HG02642 (cell line): ENCODE results near the gene RASGEF1C.

Experiments
- ATAC-seq: cut with Tn5 transposase; IDR thresholded peaks from one replicate; pipeline ENCODE4 v1.9.1; 2021; ENCODE audit warnings: mild to moderate bottlenecking; ENCODE audit not compliant: unreplicated experiment, poor library complexity

RASGEF1C gene

GRCh38 chr5:180209137-180209581 lies at the start of gene RASGEF1C:
TSS of gene RASGEF1C (minus strand) at chr5:180209211. CDS start at chr5:180138052, 71,159 bp downstream.
- ATAC-seq: peak; percentile 76

GRCh38 chr5:180253036-180253824 lies 44.2 kb upstream of the RASGEF1C start:
- no peak for ATAC-seq

GRCh38 chr5:180251887-180252286 lies 42.9 kb upstream of the RASGEF1C start:
- ATAC-seq: no peak

DNA sequence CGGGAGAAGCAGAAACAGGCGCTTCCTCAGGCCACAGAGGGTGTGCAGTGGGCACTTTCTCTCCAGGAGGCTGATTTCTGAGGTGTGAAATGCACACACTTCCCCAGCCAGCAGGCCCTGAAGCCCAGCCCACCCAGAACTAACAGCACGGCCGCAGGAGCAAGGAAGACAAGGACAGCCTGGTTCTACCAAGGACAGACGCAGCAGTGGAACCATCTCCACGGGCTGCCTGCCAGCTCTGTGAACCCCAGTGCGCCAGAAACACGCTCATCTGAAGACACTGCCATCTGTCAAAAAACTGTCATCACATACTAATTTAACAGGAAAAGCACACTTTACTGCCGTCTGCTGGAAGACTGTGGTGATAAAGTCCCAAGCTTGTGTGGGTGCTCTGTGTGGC lies 42.1 kb upstream of the RASGEF1C start:
- no peak for ATAC-seq

DNA sequence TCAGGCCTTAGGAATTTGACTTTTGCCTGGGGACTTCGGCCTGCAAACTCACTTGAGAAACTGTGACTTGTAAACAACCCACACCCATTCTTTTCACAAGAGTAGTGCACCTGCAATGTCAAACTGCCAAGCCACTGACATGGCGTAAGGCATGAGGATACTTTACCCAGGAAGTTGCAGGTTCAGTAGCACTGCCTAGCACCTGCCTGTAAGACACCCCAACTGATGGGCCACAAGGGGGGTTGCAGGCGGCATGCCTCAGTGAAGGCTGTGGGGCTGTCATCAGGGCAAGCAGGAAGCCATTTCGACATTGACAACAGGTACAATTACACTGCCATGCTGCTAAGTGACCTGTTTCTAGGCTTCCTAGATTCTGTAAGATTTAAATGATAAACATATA lies 41.3 kb upstream of the RASGEF1C start:
- ATAC-seq: no peak

GRCh38 chr5:180241600-180241999 lies 32.6 kb upstream of the RASGEF1C start:
- no peak for ATAC-seq

- no peak for ATAC-seq
These were observed 29.6 kb upstream of the RASGEF1C start for GRCh38 chr5:180238631-180239030.

DNA sequence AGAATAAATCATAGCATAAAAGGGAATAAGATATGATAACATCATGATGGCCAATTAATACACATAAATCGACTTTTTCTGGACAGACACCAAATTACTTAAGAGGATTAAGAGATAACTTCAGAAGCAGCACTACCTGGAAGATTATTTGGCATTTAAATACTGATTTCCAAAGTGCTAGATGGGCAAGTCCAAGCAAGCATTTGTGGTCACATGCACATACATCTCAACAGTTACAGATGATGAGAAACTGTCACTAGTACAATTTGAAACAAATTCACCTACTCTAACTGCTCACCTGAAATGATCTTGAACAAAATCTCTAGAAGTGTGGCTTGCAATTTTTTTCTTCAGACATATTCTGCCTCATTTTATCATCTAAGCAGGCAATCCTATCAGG lies 26.8 kb upstream of the RASGEF1C start:
- ATAC-seq: no peak

DNA sequence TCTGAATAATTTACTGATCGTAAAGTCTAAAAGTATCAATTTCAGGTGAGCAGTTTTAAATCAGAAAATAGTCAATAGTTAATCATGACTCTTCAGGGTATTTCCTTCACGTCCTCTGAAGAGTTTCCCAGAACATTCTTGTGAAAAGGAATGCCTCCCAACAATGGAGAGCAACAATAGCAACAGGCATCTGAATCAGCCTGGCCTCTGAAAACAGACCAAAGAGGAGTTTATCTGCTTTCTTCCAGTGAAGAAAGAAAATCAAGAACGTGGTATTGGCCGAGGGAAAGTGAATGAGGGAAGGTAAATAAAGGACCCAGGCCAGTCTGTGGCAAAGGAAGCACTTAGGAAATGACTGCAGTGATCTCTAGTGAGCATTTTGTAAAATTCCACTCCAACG lies 26.1 kb upstream of the RASGEF1C start:
- ATAC-seq: no peak

- no peak for ATAC-seq
These were observed 25.3 kb upstream of the RASGEF1C start for GRCh38 chr5:180234271-180234670.

- ATAC-seq: no peak
These were observed 24.7 kb upstream of the RASGEF1C start for GRCh38 chr5:180233729-180234128.

- ATAC-seq: no peak
These were observed 21.0 kb upstream of the RASGEF1C start for GRCh38 chr5:180230017-180230416.

DNA sequence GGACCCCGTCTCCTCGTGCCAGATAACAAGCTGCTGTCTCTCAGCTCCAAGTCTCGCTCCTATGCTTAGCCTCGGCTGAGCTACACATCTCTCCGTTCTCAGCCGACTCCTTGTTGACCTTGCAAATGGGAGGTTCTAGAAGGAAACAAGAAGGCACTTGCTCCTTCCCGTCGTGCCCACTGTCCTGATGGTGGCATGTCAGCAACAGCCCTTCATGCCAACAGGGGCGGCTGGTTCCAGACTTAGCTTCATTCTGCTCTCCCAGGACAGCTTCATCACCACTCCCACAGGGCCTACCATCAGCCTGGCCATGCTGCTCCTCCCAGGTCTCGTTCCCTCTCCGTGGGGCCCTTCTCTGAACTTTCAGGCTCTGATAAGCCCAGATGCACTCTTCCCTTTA lies 13.0 kb upstream of the RASGEF1C start:
- no peak for ATAC-seq

DNA sequence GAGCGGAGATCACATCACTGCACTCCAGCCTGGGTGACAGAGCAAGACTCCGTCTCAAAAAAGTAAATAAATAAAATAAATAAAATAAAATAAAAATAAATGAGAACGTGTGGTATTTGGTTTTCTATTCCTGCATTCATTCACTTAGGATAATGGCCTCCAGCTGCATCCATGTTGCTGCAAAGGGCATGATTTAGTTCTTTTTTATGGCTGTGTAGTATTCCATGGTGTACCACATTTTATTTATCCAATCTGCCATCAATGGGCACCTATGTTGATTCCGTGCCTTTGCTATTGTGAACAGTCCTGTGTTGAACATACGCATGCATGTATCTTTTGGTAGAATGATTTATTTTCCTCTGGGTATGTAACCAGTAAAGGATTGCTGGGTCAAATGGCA lies 8.8 kb upstream of the RASGEF1C start:
- ATAC-seq: no peak

DNA sequence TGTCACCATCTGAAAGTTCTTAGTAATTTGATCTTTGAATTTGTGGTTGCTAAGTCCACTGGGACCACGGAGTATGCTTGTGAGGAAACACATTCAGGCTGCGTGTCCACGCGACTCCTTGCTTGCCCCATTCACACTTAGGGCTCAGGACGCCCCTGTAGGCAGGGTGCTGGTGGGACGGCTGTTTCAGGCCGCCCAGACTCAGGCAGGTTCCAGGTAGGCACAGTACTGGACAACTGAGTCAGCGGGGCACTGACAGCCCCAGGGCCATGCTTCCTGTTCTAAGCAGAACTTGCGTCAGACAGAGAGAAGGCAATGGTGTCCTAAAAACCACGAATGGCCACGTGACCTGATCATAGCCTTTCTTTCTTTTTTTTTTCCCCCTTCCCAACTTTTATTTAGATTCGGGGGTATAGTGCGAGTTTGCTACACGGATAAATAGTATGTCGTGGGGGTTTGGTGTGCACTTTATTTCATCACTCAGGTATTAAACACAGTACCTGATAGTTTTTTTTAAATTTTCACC lies 7.7 kb upstream of the RASGEF1C start:
- no peak for ATAC-seq

DNA sequence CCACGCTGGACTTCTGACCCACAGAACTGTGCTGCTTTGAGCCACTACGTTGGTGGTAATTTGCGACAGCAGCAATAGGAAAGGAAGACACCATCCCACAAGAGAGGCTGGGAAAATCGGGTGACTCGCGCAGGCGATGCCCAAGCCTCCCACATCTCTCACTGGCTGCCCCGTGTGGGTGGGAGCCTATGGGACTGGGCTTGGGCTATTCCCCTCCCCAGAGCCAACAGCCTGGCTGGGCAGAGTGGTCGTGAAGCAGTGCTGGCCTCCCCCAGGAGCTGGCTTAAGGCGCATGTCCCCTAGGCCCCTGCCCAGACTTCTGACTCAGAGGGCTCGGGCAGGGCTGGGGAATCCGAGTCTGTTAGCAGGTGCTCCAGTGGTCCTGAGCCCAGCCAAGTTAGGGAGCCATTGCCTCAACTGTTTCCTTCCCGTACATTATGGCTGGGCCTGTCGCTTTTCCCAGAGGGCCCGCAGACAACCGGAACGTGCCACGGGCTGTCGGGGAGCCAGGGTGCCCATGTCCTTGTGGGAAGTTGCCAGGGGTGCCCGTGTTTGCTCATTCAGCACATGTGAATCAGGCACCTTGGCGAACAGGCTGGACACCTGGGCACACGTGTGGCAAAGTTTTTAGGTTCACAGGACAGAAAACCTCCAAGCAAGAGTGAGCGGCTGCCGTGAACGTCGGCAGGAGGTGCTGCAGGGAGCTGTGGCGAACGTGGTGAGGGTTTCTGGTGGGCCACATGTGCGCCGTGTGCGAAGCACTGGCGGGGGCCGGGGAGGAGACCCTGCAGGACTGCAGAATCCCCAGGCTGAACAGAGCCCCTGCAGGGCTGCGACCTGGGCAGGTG lies 7.0 kb upstream of the RASGEF1C start:
- ATAC-seq: no peak

DNA sequence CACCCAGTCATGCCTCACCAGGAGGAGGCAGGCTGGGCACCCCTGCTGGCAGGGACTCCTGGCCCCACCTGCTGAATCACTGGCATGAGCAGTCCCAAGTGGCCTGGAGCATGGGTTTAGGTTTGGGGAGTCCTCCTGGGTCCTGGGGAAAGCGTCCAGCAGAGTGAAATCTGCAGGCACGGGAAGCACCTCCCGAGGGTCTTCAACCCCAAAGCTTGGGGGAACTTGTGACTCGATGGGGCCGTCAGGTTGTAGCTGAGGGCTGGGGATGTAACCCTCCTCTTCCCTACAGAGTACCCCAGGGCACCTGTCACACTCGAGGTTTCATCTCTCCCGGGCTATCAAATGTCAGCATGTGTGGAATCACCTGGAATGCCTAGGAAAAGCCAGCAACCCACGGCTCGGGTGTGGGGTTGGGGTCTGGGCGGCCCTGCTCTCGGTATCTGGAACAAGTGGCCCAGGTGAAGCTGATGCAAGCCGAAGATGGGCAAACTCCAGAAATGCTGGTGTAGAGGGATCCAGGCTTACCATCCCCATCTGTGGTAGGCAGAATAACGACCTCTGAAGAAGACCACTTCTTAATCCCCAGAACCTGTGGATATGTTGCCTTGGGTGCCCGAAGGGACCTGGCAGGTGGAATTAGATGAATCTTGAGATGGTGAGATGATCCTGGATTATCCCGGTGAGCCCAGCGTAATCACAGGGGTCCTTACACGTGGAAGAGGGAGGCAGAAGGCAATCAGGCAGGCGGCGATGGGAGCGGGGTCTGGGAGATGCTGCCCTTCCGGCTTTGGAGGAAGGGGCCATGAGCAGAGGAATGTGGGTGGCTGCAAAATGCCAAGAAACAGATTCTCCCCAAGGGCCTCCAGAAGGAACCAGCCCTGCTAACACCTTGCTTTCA lies 6.1 kb upstream of the RASGEF1C start:
- no peak for ATAC-seq

- no peak for ATAC-seq
These were observed 4.7 kb upstream of the RASGEF1C start for GRCh38 chr5:180213657-180214207.

GRCh38 chr5:180213256-180213600 lies 4.2 kb upstream of the RASGEF1C start:
- no peak for ATAC-seq
